IMR-90 (cell line): ENCODE data around the gene PRKAG1. TPM values are rescaled to one million over a fixed set of nuclear protein-coding genes. Genes with fewer than 3 reads are reported as not detected.

ENCODE experiments used
- ATAC-seq: fragments of 200-7000 bp; cut with Tn5 transposase; 2 replicates; pipeline ENCODE4 v1.9.1; 2020; ENCODE audit warnings: low read depth, mild to moderate bottlenecking, moderate library complexity
- BruUV-seq: library from RNA; stranded (reverse); fragments of 400-500 nt; replicated peaks from 2 replicates; lab custom pipeline; 2021; lab: Mats Ljungman, UMichigan
- CTCF ChIA-PET: fragments of 300-600 bp; formaldehyde crosslinking; extraction: SDS; loops from one replicate; lab custom pipeline; 2021; ENCODE audit warnings: antibody characterized with exemption; lab: Yijun Ruan, JAX
- POLR2A ChIA-PET: fragments of 300-600 bp; sonication (Branson Sonifier 250); formaldehyde crosslinking; loops from one replicate; lab custom pipeline; 2022; ENCODE audit warnings: antibody characterized with exemption; ENCODE audit not compliant: unreplicated experiment; lab: Charles Lee
- DNase-seq: peaks from one replicate; pipeline ENCODE4 v3.0.0; 2013
- H2AFZ ChIP-seq: replicated peaks from 2 replicates; pipeline ENCODE3; 2013; ENCODE audit warnings: low read length, mild to moderate bottlenecking; ENCODE audit not compliant: poor library complexity
- H2AK5ac ChIP-seq: 2 replicates; pipeline ENCODE4 v1.6.1; 2013; ENCODE audit warnings: low read depth, low read length, inconsistent platforms
- H2AK9ac ChIP-seq: replicated peaks from 2 replicates; pipeline ENCODE3; 2013; ENCODE audit warnings: mild to moderate bottlenecking, low read depth, low read length, moderate library complexity; ENCODE audit not compliant: poor library complexity
- H2BK120ac ChIP-seq: 2 replicates; pipeline ENCODE4 v1.6.1; 2013; ENCODE audit warnings: low read depth, low read length, inconsistent platforms
- H2BK15ac ChIP-seq: 3 replicates; pipeline ENCODE4 v1.6.1; 2013; ENCODE audit warnings: low read depth, low read length, inconsistent platforms
- H2BK20ac ChIP-seq: 2 replicates; pipeline ENCODE4 v1.6.1; 2013; ENCODE audit warnings: low read depth, mild to moderate bottlenecking, inconsistent platforms, low read length, moderate library complexity
- H2BK5ac ChIP-seq: 2 replicates; pipeline ENCODE4 v1.6.1; 2013; ENCODE audit warnings: mild to moderate bottlenecking, low read depth, low read length, inconsistent platforms; ENCODE audit not compliant: poor library complexity, severe bottlenecking
- H3K14ac ChIP-seq: replicated peaks from 2 replicates; pipeline ENCODE4 v1.6.1; 2013; ENCODE audit warnings: low read depth, low read length, inconsistent platforms
- H3K18ac ChIP-seq: 2 replicates; pipeline ENCODE4 v1.6.1; 2013; ENCODE audit warnings: low read depth, low read length, control low read depth
- H3K23ac ChIP-seq: 2 replicates; pipeline ENCODE4 v1.6.1; 2013; ENCODE audit warnings: low read depth, low read length, inconsistent platforms
- H3K27ac ChIP-seq: 2 replicates; pipeline ENCODE4 v1.5.1; 2013; ENCODE audit warnings: mild to moderate bottlenecking, control low read depth, low read length; ENCODE audit not compliant: insufficient read depth
- H3K27me3 ChIP-seq: 2 replicates; pipeline ENCODE4 v1.6.1; 2013; ENCODE audit warnings: low read length; ENCODE audit not compliant: control insufficient read depth, insufficient read depth
- H3K36me3 ChIP-seq: 2 replicates; pipeline ENCODE4 v1.6.1; 2013; ENCODE audit warnings: low read length, mixed read lengths; ENCODE audit not compliant: control insufficient read depth, insufficient read depth
- H3K4ac ChIP-seq: 2 replicates; pipeline ENCODE4 v1.6.1; 2013; ENCODE audit warnings: low read depth, low read length, inconsistent platforms
- H3K4me1 ChIP-seq: 2 replicates; pipeline ENCODE4 v1.6.1; 2013; ENCODE audit warnings: low read length, mixed read lengths; ENCODE audit not compliant: control insufficient read depth, insufficient read depth
- H3K4me2 ChIP-seq: 2 replicates; pipeline ENCODE4 v1.6.1; 2013; ENCODE audit warnings: low read depth, mild to moderate bottlenecking, control low read depth, low read length, moderate library complexity
- H3K4me3 ChIP-seq: 2 replicates; pipeline ENCODE4 v1.5.1; 2013; ENCODE audit warnings: low read depth, mild to moderate bottlenecking, control low read depth, low read length, moderate library complexity; ENCODE audit not compliant: insufficient read depth
- H3K56ac ChIP-seq: 2 replicates; pipeline ENCODE4 v1.6.1; 2013; ENCODE audit warnings: low read length, inconsistent platforms; ENCODE audit not compliant: insufficient read depth; ENCODE audit errors: extremely low read depth
- H3K79me1 ChIP-seq, 2 experiments: 2 replicates each; pipeline ENCODE4 v1.6.1; 2013; ENCODE audit warnings: low read length in 2 of 2, inconsistent platforms in 1 of 2, low read depth in 1 of 2
- H3K9ac ChIP-seq: 2 replicates; pipeline ENCODE4 v1.6.1; 2013; ENCODE audit warnings: low read depth, low read length, control low read depth
- H3K9me1 ChIP-seq: 2 replicates; pipeline ENCODE4 v1.6.1; 2013; ENCODE audit warnings: low read length, inconsistent platforms; ENCODE audit not compliant: insufficient read depth
- H3K9me3 ChIP-seq: 2 replicates; pipeline ENCODE4 v1.6.1; 2013; ENCODE audit warnings: low read length; ENCODE audit not compliant: control insufficient read depth, insufficient read depth
- H4K20me1 ChIP-seq: 2 replicates; pipeline ENCODE4 v1.6.1; 2013; ENCODE audit warnings: low read length, inconsistent platforms; ENCODE audit not compliant: insufficient read depth
- H4K5ac ChIP-seq: 2 replicates; pipeline ENCODE4 v1.6.1; 2013; ENCODE audit warnings: mild to moderate bottlenecking, low read depth, low read length, control low read depth
- H4K8ac ChIP-seq, 2 experiments: 2 replicates each; pipeline ENCODE4 v1.6.1; 2013; ENCODE audit warnings: low read depth in 2 of 2, low read length in 2 of 2, control low read depth in 1 of 2, inconsistent platforms in 1 of 2
- H4K91ac ChIP-seq: 2 replicates; pipeline ENCODE4 v1.6.1; 2013; ENCODE audit warnings: low read depth, low read length, inconsistent platforms; ENCODE audit not compliant: insufficient read depth
- BHLHE40 ChIP-seq: fragments of 150-350 bp; IDR thresholded peaks from 2 replicates; pipeline ENCODE4 v1.6.1; 2016; ENCODE audit warnings: mild to moderate bottlenecking, low read depth, low read length
- CEBPB ChIP-seq: IDR thresholded peaks from 2 replicates; pipeline ENCODE4 v1.6.1; 2012; ENCODE audit warnings: low read depth, low read length, improper control_type of control experiment
- CHD1 ChIP-seq: IDR thresholded peaks from 2 replicates; pipeline ENCODE4 v1.6.1; 2012; ENCODE audit warnings: low read depth, low read length, improper control_type of control experiment
- FOS ChIP-seq: fragments of 150-350 bp; IDR thresholded peaks from 2 replicates; pipeline ENCODE4 v1.6.1; 2016; ENCODE audit warnings: low read depth, low read length
- MAFK ChIP-seq: IDR thresholded peaks from 2 replicates; pipeline ENCODE4 v1.6.1; 2012; ENCODE audit warnings: low read depth, low read length, improper control_type of control experiment
- MAZ ChIP-seq: IDR thresholded peaks from 2 replicates; pipeline ENCODE4 v1.6.1; 2012; ENCODE audit warnings: low read depth, mild to moderate bottlenecking, low read length, improper control_type of control experiment, moderate library complexity, borderline replicate concordance
- MXI1 ChIP-seq: IDR thresholded peaks from 2 replicates; pipeline ENCODE4 v1.6.1; 2012; ENCODE audit warnings: low read depth, mild to moderate bottlenecking, low read length, moderate library complexity, borderline replicate concordance
- POLR2A ChIP-seq: IDR thresholded peaks from 2 replicates; pipeline ENCODE4 v1.6.1; 2012; ENCODE audit warnings: mild to moderate bottlenecking, low read depth, low read length
- RAD21 ChIP-seq: IDR thresholded peaks from 2 replicates; pipeline ENCODE4 v1.6.1; 2012; ENCODE audit warnings: low read length, improper control_type of control experiment
- RCOR1 ChIP-seq: IDR thresholded peaks from 2 replicates; pipeline ENCODE4 v1.6.1; 2012; ENCODE audit warnings: mild to moderate bottlenecking, low read length, improper control_type of control experiment; ENCODE audit not compliant: insufficient replicate concordance
- RFX5 ChIP-seq: IDR thresholded peaks from 2 replicates; pipeline ENCODE4 v1.8.0; 2012; ENCODE audit warnings: low read depth, mild to moderate bottlenecking, low read length, moderate library complexity
- WGBS, 2 experiments: methylation state at CpG; one replicate each; pipeline versions ENCODE4 v1.1.5 to v1.1.7; 2013; ENCODE audit warnings: missing lambda C conversion rate in 2 of 2; ENCODE audit not compliant: insufficient read length in 1 of 2; ENCODE audit errors: extremely low coverage in 2 of 2; 5-methylcytosine and 5-hydroxymethylcytosine counted together
- dilution Hi-C: fragments of 300-500 bp; cut with HindIII; formaldehyde crosslinking; loops from one replicate; pipeline ENCODE4 v1.14.3; 2018; ENCODE audit warnings: low sequenced_read_pairs; ENCODE audit not compliant: unreplicated experiment
- in situ Hi-C: fragments of 300-500 bp; cut with MboI; formaldehyde crosslinking; loops from 3 replicates; pipeline ENCODE4 v1.14.3; 2019; ENCODE audit warnings: low sequenced_read_pairs, inconsistent platforms, mixed read lengths
- intact Hi-C: fragments of 100-400 bp; cut with micrococcal nuclease; formaldehyde crosslinking; loops from 2 replicates; pipeline ENCODE4 v1.10.0; 2022
- polyA plus RNA-seq, 3 experiments: library from polyadenylated mRNA; depleted of rRNA; stranded (reverse); fragments of >200 nt; gene quantifications; 2 replicates each; pipeline ENCODE4 v1.2.3, GENCODE V29; 2012; ENCODE audit warnings: low replicate concordance in 1 of 3
- total RNA-seq: library from RNA; depleted of rRNA; stranded (reverse); fragments of >200 nt; gene quantifications from 2 replicates; pipeline ENCODE4 v1.2.3, GENCODE V29; 2012
- TF ChIP-seq, protein P1 (sequence below): fragments of 150-350 bp; IDR thresholded peaks from 2 replicates; pipeline ENCODE4 v1.6.1; 2017; ENCODE audit warnings: mild to moderate bottlenecking, antibody characterized with exemption, low read length, low read depth
- TF ChIP-seq, protein P2 (sequence below): fragments of 150-350 bp; IDR thresholded peaks from 2 replicates; pipeline ENCODE4 v1.6.1; 2016; ENCODE audit warnings: low read depth, mild to moderate bottlenecking, low read length, moderate library complexity, borderline replicate concordance

PRKAG1 gene
- total and polyA plus RNA-seq, 2 of the 4 experiments (the other 2 are of a cell fraction), result 81.1 to 106 TPM

DNA sequence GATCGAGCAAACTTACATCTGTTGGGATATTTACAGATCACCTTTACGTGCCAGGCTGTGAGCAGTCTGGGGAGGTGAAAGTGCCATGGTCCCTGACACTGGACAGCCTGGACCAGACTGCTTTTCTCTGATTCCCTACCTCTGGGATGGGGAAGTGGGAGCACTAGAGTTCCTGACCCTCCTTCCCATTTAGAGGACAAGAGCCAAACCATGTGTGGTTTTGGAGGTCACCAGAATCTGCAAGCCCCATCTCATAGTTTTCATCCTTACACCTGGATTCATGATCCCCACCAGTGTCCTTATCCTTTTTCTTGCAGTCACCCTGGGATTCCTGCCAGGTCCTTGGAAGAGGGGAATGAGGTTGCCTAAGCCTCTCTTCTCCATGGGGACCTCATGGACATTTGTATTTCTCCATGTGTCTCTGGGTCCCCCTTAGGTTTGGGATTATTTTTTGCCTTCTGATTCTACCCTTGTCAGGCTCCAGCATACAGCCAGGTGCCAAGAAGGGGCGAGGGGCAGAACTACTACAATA lies 45.6 kb downstream of the PRKAG1 start:
- dilution Hi-C loops, result no loop called here
- no TSS peak for BruUV-seq

More for the DNA sequence above, 45.6 kb downstream of the PRKAG1 start:
- in situ Hi-C loops, result no loop called here
- intact Hi-C loops, result no loop called here
- Histone ChIP-seq H4K91ac (no peak overlapping the region), H2AK9ac (no peak overlapping the region), H3K4ac (no peak overlapping the region), H2AK5ac (0 out of 2 replicates have a peak overlapping the region, but pooled peaks have one; percentile 0), H3K18ac (no peak overlapping the region), H3K4me1 (peaks cover 14% of the 10 kb centered on the region), H3K36me3 (no peaks in the 10 kb centered on the region), H3K9me1 (peaks cover 12% of the 10 kb centered on the region), H4K20me1 (peaks cover 4% of the 10 kb centered on the region), H3K56ac (no peak overlapping the region), H3K4me2 (no peak overlapping the region), H4K8ac (no peak overlapping the region), H4K5ac (no peak overlapping the region), H2BK20ac (no peak overlapping the region), H3K27ac (no peak overlapping the region), H3K79me1 (no peaks in the 10 kb centered on the region), H2AFZ (peak overlapping the region; percentile 28), H3K14ac (no peak overlapping the region), H3K23ac (no peak overlapping the region), H2BK120ac (no peak overlapping the region), H3K27me3 (peaks cover 75% of the 10 kb centered on the region), H2BK15ac (no peak overlapping the region), H2BK5ac (no peak overlapping the region), H3K4me3 (no peak overlapping the region), H3K9me3 (no peaks in the 10 kb centered on the region), H3K9ac (no peak overlapping the region)
- TF ChIP-seq BHLHE40 (no peak), RCOR1 (no peak), FOS (no peak), RAD21 (no peak), MXI1 (no peak), MAFK (no peak), CEBPB (no peak), RFX5 (no peak), POLR2A (no peak), MAZ (no peak), CHD1 (no peak)
- TF ChIP-seq, protein P1, sequence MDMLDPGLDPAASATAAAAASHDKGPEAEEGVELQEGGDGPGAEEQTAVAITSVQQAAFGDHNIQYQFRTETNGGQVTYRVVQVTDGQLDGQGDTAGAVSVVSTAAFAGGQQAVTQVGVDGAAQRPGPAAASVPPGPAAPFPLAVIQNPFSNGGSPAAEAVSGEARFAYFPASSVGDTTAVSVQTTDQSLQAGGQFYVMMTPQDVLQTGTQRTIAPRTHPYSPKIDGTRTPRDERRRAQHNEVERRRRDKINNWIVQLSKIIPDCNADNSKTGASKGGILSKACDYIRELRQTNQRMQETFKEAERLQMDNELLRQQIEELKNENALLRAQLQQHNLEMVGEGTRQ, result no peak
- TF ChIP-seq, protein P2, sequence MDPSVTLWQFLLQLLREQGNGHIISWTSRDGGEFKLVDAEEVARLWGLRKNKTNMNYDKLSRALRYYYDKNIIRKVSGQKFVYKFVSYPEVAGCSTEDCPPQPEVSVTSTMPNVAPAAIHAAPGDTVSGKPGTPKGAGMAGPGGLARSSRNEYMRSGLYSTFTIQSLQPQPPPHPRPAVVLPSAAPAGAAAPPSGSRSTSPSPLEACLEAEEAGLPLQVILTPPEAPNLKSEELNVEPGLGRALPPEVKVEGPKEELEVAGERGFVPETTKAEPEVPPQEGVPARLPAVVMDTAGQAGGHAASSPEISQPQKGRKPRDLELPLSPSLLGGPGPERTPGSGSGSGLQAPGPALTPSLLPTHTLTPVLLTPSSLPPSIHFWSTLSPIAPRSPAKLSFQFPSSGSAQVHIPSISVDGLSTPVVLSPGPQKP, result no peak
- POLR2A ChIA-PET, result no interaction called here
- CTCF ChIA-PET, result interaction anchor here (1.0 kb wide), 1 partner anchor 15 kb away, joined by 4 read pairs; no protein-coding TSS in a partner anchor
- DNase-seq (no peak), ATAC-seq (no peak)
- WGBS, 2 experiments, result 14% methylated on average over 1 of the region's 3 CpGs; no CpG with 5 or more reads in 1 of the 2 experiments
